ENCODE measurements around the gene CER1.
"Not testable (repeated sequence)": the region's sequence is repeated elsewhere in the genome, so short reads cannot be mapped to it uniquely, and the experiment has no call there.

CER1 gene

DNA sequence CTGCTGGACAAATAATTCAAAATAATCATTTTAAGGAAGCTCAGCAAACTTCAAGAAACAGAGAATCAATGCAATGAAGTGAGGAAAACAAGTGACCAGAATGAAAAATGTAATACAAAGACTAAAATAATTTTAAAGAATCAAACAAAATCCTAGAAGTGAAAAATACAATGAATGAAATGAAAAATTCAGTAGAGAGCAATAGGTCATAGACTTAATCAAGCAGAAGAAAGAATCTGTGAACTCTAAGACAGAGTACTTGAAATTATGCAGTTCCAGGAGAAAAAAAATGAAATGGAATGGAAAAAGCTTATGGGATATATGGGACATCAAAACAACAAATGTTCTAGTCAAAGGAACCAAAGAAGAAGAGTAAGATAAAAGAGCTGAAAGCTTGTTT is 17.5 kb downstream of the CER1 start:
- Histone ChIP-seq H3K27me3 (ENCODE audit: insufficient read depth, low read length) (no peaks in the 10 kb centered on the region), H3K4me1 (ENCODE audit: insufficient read depth, low read length) (no peaks in the 10 kb centered on the region), H2AFZ (ENCODE audit: low read depth, low read length) (no peak overlapping the region), H3K4me3 (ENCODE audit: low read length) (no peak overlapping the region), H3K36me3 (ENCODE audit: insufficient read depth, low read length) (no peaks in the 10 kb centered on the region), H3K9me3 (ENCODE audit: low read length) (peaks cover 4% of the 10 kb centered on the region)

DNA sequence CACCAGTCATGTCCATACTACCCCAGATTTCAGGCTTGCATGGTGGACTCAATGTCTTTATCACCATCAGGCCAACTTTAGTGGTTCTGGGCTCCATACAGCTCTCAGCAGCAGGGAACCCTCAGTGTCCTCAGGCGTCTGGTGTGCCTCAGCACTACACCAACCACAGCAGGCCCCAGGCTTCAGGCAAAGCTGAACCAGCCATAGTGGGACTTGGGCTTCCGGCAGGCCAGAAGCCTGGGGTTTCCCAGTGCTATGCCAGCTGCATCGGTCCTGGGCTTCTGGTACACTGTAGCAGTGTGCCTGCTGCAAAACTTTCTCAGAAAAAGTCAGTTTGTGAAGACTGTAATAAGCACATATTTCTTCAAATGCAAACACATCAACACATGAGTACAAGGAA is 18.3 kb downstream of the CER1 start:
- no peak overlapping the region for H3K4me3 ChIP-seq (ENCODE audit: low read length)
- no peak overlapping the region for H2AFZ ChIP-seq (ENCODE audit: low read depth, low read length)
- H3K9me3 ChIP-seq (ENCODE audit: low read length) = peaks cover 4% of the 10 kb centered on the region
- no peaks in the 10 kb centered on the region for H3K4me1 ChIP-seq (ENCODE audit: insufficient read depth, low read length)
- no peaks in the 10 kb centered on the region for H3K27me3 ChIP-seq (ENCODE audit: insufficient read depth, low read length)
- no peaks in the 10 kb centered on the region for H3K36me3 ChIP-seq (ENCODE audit: insufficient read depth, low read length)

DNA sequence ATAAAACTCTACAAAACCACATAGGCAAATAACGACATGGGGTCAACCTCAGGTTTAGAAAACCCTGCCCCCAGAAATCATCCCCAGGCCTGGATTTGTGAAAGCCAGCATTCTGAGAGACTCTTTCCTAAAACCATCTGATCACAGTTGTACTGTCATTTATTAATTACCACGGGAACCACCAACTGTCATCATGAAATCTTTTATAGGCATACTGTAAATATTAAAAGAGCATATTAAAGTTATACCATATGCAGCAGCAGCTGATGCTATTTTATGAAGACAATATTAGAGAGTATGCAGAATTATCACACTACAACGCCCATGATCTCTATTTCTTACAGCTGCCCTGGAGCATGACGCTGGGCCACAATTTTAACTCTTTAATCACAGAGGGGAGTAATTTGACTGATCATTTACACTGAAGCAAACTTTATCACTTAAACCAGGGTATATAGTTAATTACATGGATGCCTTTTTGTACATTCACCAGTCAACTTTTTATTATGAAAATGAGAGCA is 20.3 kb downstream of the CER1 start:
- Histone ChIP-seq H3K9me3 (ENCODE audit: low read length) (peaks cover 4% of the 10 kb centered on the region), H3K4me1 (ENCODE audit: insufficient read depth, low read length) (no peaks in the 10 kb centered on the region), H3K27me3 (ENCODE audit: insufficient read depth, low read length) (no peaks in the 10 kb centered on the region), H3K4me3 (ENCODE audit: low read length) (no peak overlapping the region), H3K36me3 (ENCODE audit: insufficient read depth, low read length) (no peaks in the 10 kb centered on the region), H2AFZ (ENCODE audit: low read depth, low read length) (no peak overlapping the region)

DNA sequence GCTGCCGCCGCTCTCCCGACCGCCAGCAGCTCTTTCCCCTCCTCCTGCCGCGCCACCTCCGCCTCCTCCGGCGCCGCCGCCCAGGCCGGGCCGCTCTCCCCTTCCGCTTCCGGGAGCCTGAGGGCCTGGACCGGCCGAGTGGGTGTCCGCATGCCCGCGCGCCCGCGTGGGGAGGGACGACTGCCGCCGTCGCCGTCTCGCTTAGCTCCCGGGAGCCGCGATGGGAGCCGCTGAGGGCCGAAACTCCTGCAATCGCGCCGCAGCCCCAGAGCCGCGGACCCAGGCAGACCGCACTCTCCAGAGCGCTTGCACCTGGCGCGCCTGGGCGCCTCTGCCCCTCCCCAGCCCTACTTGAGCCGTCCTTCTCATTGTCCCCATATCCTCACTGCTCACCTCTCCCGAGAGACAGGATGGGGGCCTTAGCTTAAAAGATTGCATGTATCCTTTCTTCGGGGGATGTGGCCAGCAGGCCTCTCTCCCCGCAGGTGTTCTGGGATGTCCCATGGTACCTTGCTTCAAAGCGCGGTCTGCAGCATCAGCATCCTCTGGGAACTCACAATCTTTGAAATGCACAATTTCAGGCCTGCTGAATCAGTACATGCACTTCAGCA is 29.2 kb downstream of the CER1 start, which contains the start of gene ZDHHC21:
ZDHHC21 (minus strand) TSS at position 182 of the 611 bp plus-strand sequence. CDS start 19,092 bp downstream, outside the sequence.
- no peaks in the 10 kb centered on the region for H3K27me3 ChIP-seq (ENCODE audit: insufficient read depth, low read length)
- H2AFZ ChIP-seq (ENCODE audit: low read depth, low read length) = peak within 1 kb of the TSS; percentile 86
- peaks cover 14% of the 10 kb centered on the region for H3K36me3 ChIP-seq (ENCODE audit: insufficient read depth, low read length)
- H3K4me1 ChIP-seq (ENCODE audit: insufficient read depth, low read length) = peaks cover 20% of the 10 kb centered on the region
- H3K9me3 ChIP-seq (ENCODE audit: low read length) = no peaks in the 10 kb centered on the region
- H3K4me3 ChIP-seq (ENCODE audit: low read length) = peak within 1 kb of the TSS; percentile 72

DNA sequence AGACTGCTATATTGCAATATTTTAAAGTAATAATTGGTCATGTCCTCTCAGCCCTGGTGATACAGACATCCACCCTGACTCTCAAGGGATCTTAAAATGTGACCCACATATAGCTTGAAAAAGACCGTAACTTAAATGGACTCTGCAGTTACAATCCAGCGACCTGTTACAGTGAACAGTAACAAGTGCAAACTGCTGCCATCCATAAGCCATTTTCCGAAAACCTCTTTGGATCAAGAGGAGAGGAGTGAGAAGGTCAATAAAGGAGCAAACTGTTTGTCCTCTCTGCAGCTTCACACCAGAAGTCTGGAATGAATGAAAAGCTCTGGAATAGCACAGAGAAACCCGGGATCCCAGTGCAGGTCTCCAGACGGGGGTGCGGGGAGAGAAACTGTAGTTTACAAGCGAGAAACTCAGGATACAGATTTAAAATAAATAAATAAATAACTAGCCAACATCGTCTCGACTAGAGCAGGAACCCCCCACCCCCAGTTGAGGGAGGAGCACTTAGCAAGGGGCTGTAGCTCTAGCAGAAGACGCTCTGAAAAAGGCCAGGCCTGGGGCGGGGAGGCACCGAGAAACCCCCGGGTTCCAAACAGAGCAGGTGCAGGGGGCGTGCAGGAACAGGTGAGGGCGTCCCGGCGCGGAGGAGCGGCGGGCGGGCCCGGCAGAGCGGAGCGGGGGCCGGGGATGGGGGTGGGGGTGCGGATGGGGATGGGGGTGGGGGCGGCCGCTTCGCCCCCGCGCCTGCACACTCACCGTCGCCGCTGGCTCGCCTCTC is 29.9 kb downstream of the CER1 start:
- H3K27me3 ChIP-seq (ENCODE audit: insufficient read depth, low read length) = no peaks in the 10 kb centered on the region

DNA sequence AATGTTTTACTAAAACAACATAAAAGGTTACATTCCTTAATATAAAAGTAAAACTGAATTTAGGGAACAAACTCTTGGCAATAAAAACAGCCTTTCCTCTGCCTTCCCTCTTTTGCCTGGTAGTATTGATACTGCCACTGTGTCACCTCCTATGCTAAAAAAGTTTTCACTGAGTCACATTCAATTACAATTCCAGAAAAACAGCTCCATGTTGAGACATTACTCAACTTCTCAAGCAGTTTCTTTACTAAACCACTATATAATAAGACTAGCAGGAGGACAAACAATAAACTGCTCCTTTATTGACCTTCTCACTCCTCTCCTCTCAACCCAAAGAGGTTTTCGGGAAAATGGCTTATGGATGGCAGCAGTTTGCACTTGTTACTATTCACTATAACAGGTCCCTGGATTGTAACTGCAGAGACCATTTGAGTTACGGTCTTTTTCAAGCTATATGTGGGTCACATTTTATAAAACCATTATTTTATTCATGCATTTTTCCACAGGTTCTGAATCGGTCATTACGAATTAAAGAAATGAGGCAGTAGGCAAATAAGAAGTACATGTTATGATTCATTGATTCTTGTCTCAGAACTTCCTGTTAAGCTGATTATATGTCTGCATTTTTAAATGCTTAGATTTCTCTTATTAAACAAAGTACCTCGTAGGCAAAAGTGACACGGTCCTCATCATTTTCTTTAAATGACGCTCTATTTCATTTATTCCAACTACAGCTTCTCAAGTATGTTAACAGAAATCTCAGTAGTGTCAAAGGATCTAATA is 31.4 kb downstream of the CER1 start:
- Histone ChIP-seq H3K27me3 (ENCODE audit: insufficient read depth, low read length) (no peaks in the 10 kb centered on the region), H3K4me1 (ENCODE audit: insufficient read depth, low read length) (peaks cover 20% of the 10 kb centered on the region), H3K9me3 (ENCODE audit: low read length) (no peaks in the 10 kb centered on the region), H2AFZ (ENCODE audit: low read depth, low read length) (no peak overlapping the region), H3K4me3 (ENCODE audit: low read length) (no peak overlapping the region), H3K36me3 (ENCODE audit: insufficient read depth, low read length) (peaks cover 31% of the 10 kb centered on the region)

More for the DNA sequence above, 29.9 kb downstream of the CER1 start:
- Histone ChIP-seq H2AFZ (ENCODE audit: low read depth, low read length) (peak overlapping the region; percentile 57), H3K9me3 (ENCODE audit: low read length) (no peaks in the 10 kb centered on the region), H3K36me3 (ENCODE audit: insufficient read depth, low read length) (peaks cover 18% of the 10 kb centered on the region), H3K4me1 (ENCODE audit: insufficient read depth, low read length) (peaks cover 20% of the 10 kb centered on the region), H3K4me3 (ENCODE audit: low read length) (peak overlapping the region; percentile 72)

DNA sequence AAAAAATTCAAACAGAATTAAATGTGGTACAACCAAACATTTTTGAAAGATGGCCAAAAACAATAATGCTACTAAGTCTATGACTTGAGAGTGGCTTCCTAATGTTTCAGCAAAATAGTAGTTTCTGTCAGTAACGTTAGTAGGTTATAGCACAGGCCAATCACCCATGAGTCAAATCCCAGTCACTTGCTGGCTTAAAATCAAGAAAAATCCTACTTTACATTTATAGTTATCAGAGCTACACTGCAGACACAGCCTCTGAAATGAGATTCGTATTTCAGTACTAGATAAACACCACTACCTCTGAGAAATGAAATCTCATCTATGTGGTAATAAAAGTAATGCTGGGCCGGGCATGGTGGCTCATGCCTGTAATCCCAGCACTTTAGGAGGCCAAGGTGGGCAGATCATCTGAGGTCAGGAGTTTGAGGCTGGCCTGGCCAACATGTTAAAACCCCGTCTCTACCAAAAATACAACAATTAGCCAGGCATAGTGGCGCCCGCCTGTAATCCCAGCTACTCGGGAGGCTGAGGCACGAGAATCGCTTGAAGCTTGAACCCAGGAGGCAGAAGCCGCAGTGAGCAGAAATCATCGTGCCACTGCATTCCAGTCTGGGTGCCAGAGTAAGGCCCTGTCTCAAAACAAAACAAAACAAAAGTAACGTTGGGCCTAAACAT is 35.4 kb downstream of the CER1 start:
- Histone ChIP-seq H3K9me3 (ENCODE audit: low read length) (no peaks in the 10 kb centered on the region), H3K4me1 (ENCODE audit: insufficient read depth, low read length) (peaks cover 9% of the 10 kb centered on the region), H3K36me3 (ENCODE audit: insufficient read depth, low read length) (peaks cover 32% of the 10 kb centered on the region), H2AFZ (ENCODE audit: low read depth, low read length) (no peak overlapping the region), H3K27me3 (ENCODE audit: insufficient read depth, low read length) (no peaks in the 10 kb centered on the region), H3K4me3 (ENCODE audit: low read length) (no peak overlapping the region)

DNA sequence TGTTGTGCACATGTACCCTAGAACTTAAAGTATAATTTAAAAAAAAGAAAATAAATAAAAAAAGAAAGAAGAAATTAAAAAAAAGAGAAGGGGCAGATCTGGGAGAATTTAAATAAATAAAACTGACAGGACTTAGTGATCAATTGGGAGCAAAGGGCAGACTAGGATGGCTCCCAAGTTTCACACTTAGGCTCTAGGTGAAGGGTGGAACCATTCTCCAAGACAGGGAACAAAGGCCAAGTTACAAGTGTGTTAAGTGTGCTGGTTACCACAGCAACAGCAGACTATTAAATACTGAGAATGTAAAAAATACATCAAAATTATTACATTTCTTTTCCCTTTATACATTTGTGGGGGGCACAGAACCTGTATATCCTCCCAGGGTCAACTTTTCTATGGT is 36.4 kb downstream of the CER1 start:
- Histone ChIP-seq H3K4me1 (ENCODE audit: insufficient read depth, low read length) (peaks cover 1% of the 10 kb centered on the region), H3K4me3 (ENCODE audit: low read length) (no peak overlapping the region), H3K36me3 (ENCODE audit: insufficient read depth, low read length) (peaks cover 36% of the 10 kb centered on the region), H3K27me3 (ENCODE audit: insufficient read depth, low read length) (no peaks in the 10 kb centered on the region), H2AFZ (ENCODE audit: low read depth, low read length) (no peak overlapping the region), H3K9me3 (ENCODE audit: low read length) (peaks cover 2% of the 10 kb centered on the region)

DNA sequence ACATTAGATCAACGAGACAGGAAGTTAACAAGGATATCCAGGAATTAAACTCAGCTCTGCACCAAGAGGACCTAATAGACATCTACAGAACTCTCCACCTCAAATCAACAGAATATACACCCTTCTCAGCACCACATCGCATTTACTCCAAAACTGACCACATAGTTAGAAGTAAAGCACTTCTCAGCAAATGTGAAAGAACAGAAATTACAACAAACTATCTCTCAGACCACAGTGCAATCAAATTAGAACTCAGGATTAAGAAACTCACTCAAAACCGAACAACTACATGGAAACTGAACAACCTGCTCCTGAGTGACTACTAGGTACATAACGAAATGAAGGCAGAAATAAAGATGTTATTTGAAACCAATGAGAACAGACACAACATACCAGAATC is 39.9 kb downstream of the CER1 start:
- H3K36me3 ChIP-seq (ENCODE audit: insufficient read depth, low read length) = peaks cover 24% of the 10 kb centered on the region
- H3K4me1 ChIP-seq (ENCODE audit: insufficient read depth, low read length); H3K9me3 ChIP-seq (ENCODE audit: low read length); H2AFZ ChIP-seq (ENCODE audit: low read depth, low read length); H3K27me3 ChIP-seq (ENCODE audit: insufficient read depth, low read length); H3K4me3 ChIP-seq (ENCODE audit: low read length): not testable (repeated sequence)

DNA sequence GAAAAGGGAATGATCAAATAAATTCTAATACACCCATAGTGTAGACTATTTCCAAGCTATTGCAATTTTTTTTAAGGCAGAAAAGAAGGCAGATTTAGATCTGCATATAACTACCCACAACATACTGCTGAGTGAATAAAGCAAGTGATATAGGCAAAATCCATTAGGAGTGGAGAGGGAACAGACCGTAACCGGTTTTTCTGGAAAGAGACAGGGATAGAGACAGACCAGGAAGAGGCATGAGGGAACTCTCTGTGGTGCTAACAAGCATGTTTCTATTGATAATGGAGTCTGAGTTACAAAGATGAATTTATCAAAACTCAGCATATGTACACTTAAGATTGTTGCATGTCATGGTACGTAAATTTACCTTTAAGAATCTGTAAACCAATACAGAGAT is 43.8 kb downstream of the CER1 start:
- H3K36me3 ChIP-seq (ENCODE audit: insufficient read depth, low read length) = peaks cover 10% of the 10 kb centered on the region
- H2AFZ ChIP-seq (ENCODE audit: low read depth, low read length) = no peak overlapping the region
- H3K27me3 ChIP-seq (ENCODE audit: insufficient read depth, low read length) = no peaks in the 10 kb centered on the region
- peaks cover 2% of the 10 kb centered on the region for H3K9me3 ChIP-seq (ENCODE audit: low read length)
- no peaks in the 10 kb centered on the region for H3K4me1 ChIP-seq (ENCODE audit: insufficient read depth, low read length)
- H3K4me3 ChIP-seq (ENCODE audit: low read length) = no peak overlapping the region

DNA sequence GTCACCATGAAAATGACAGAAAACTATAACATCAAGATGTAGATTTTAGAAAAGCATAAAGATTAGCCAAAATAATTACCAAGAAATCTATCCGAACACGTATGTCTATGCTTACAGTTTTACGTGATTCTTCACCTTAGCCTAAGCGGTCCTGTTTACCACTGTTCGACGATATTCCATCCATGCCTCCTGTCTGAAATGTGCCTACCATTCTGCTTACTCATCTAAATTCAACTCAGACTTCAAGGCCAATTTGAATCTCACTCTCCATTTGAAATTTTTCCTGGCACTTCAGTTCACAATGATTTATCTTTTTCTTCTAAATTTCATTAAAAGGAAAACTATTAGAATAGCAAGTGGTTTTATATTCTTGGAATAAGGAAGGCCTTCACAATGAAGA is 44.7 kb downstream of the CER1 start:
- no peak overlapping the region for H2AFZ ChIP-seq (ENCODE audit: low read depth, low read length)
- no peaks in the 10 kb centered on the region for H3K4me1 ChIP-seq (ENCODE audit: insufficient read depth, low read length)
- H3K9me3 ChIP-seq (ENCODE audit: low read length) = peaks cover 2% of the 10 kb centered on the region
- H3K27me3 ChIP-seq (ENCODE audit: insufficient read depth, low read length) = no peaks in the 10 kb centered on the region
- H3K4me3 ChIP-seq (ENCODE audit: low read length) = no peak overlapping the region
- H3K36me3 ChIP-seq (ENCODE audit: insufficient read depth, low read length) = peaks cover 10% of the 10 kb centered on the region

DNA sequence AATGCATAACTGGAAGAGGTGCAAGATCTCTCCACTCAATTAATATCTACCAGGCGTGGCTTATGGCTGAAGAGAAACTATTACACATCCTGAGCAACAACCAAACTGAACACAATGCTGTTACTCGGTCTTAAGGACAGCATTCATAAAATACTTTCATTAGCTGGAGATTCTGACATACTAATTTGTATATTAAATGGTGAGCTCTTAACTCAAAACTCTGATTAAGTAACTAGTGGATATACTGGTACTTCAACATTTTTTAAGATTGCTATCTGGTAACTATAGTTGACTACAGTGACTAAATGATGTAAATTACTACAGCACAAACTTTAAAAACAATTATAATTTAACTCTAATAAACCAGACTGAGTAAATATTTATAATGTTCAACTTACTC is 45.1 kb downstream of the CER1 start:
- Histone ChIP-seq H3K4me1 (ENCODE audit: insufficient read depth, low read length) (no peaks in the 10 kb centered on the region), H2AFZ (ENCODE audit: low read depth, low read length) (no peak overlapping the region), H3K9me3 (ENCODE audit: low read length) (peaks cover 2% of the 10 kb centered on the region), H3K27me3 (ENCODE audit: insufficient read depth, low read length) (no peaks in the 10 kb centered on the region), H3K36me3 (ENCODE audit: insufficient read depth, low read length) (peaks cover 13% of the 10 kb centered on the region), H3K4me3 (ENCODE audit: low read length) (no peak overlapping the region)
